HUES6 (cell line): ENCODE results near the gene SH2B3.

Experiments
- H3K27ac ChIP-seq: 2 replicates; pipeline ENCODE4 v1.7.0; 2013; ENCODE audit warnings: low read depth, mild to moderate bottlenecking, low read length, inconsistent platforms
- H3K27me3 ChIP-seq: 2 replicates; pipeline ENCODE4 v1.6.1; 2013; ENCODE audit warnings: low read length; ENCODE audit not compliant: control insufficient read depth, insufficient read depth
- H3K36me3 ChIP-seq: 2 replicates; pipeline ENCODE4 v1.6.1; 2013; ENCODE audit warnings: low read length; ENCODE audit not compliant: control insufficient read depth, insufficient read depth
- H3K4me1 ChIP-seq: 2 replicates; pipeline ENCODE4 v1.6.1; 2013; ENCODE audit warnings: low read length; ENCODE audit not compliant: control insufficient read depth, insufficient read depth
- H3K4me3 ChIP-seq: 2 replicates; pipeline ENCODE4 v1.5.1; 2013; ENCODE audit warnings: low read depth, low read length
- H3K9ac ChIP-seq: one replicate; pipeline ENCODE4 v1.6.1; 2013; ENCODE audit warnings: mild to moderate bottlenecking, low read length
- H3K9me3 ChIP-seq: 2 replicates; pipeline ENCODE4 v1.6.1; 2013; ENCODE audit warnings: low read depth, low read length; ENCODE audit not compliant: control insufficient read depth, insufficient read depth

Gene SH2B3

DNA sequence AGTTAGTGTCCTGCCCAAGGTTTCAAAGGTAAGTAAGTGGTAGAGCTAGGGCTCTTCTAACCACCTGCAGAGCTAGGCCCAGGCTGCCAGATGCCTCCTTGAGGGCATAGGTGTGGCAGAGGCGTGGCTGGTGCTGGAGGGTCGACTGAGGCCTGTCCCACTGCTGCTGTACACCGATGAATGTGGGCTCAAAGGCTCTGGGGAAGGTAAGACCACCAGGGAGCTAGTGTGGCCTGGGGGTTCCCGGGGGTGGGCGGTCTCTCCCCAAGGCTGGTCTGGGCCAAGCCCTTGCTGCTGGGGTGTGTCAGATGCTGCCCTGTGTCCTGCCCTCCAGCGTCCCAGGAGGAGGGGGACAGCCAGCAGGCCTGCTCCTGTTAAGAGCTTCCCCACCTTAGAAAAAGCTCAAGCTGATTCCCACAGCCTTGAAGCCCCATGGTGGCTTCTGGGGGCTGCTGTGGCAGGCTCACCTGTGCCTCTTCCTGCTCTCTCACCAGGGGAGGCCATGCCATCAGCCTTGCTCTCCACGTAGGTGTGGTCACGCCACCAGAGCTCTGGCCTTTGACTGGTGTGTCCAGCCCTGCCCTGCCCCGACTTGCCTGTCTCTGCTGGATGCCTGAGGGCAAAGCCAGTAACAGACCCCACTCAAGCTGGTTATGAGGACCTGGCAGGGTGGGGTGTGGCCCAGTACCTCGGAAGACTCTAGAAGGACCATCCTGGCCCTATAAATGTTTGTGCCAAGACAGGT, 36.8 kb downstream of the SH2B3 start:
- no peak overlapping the region for H3K9ac ChIP-seq
- H3K4me1 ChIP-seq, result peaks cover 39% of the 10 kb centered on the region
- no peak overlapping the region for H3K4me3 ChIP-seq
- H3K27ac ChIP-seq, result no peak overlapping the region
- H3K9me3 ChIP-seq, result no peaks in the 10 kb centered on the region
- peaks cover 42% of the 10 kb centered on the region for H3K36me3 ChIP-seq
- H3K27me3 ChIP-seq, result no peaks in the 10 kb centered on the region

DNA sequence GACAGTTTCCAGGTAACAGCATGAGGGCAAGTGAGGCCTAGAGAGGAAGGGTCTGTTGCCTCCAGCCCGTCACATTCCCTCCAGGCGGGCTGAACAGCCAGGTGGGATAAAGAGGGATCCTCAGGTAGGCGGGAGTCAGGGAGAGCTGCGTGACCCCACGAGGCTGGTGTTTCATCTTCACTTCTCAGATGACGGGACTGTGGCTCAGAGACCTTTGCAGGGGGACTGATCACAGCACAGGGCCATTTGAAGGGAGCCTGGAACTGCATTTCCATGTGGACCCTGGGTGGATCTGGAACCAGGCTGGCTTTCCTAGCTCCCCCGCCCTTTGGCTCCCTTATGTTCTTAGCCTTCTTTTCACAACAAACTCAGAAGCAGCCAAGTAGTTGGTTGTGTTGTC, 37.4 kb downstream of the SH2B3 start:
- H3K4me1 ChIP-seq, result peaks cover 39% of the 10 kb centered on the region

DNA sequence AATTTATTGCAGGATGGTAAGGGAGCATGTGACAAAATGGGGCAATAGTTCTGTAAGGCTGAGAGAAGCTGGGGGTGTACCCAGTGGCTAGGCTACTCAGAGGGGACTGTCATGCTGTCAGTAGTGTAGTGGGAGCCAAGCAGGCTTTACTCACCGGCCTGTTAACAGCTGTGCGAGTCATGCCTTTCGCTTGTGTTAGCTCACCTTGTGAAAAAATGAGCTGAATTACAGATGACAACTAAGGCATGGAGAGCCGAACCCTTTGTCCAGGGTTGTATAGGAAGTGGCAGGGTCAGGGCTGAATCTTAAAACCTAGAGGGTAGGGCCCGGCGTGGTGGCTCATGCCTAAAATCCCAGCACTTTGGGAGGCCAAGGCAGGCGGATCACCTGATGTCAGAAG, 37.9 kb downstream of the SH2B3 start:
- peaks cover 34% of the 10 kb centered on the region for H3K4me1 ChIP-seq
- H3K9me3 ChIP-seq, result no peaks in the 10 kb centered on the region
- no peak overlapping the region for H3K4me3 ChIP-seq
- no peak overlapping the region for H3K27ac ChIP-seq
- peaks cover 53% of the 10 kb centered on the region for H3K36me3 ChIP-seq
- no peaks in the 10 kb centered on the region for H3K27me3 ChIP-seq
- H3K9ac ChIP-seq, result no peak overlapping the region

More for the DNA sequence above, 37.4 kb downstream of the SH2B3 start:
- no peak overlapping the region for H3K4me3 ChIP-seq
- H3K27ac ChIP-seq, result no peak overlapping the region
- peaks cover 48% of the 10 kb centered on the region for H3K36me3 ChIP-seq
- H3K9me3 ChIP-seq, result no peaks in the 10 kb centered on the region
- no peaks in the 10 kb centered on the region for H3K27me3 ChIP-seq
- no peak overlapping the region for H3K9ac ChIP-seq

DNA sequence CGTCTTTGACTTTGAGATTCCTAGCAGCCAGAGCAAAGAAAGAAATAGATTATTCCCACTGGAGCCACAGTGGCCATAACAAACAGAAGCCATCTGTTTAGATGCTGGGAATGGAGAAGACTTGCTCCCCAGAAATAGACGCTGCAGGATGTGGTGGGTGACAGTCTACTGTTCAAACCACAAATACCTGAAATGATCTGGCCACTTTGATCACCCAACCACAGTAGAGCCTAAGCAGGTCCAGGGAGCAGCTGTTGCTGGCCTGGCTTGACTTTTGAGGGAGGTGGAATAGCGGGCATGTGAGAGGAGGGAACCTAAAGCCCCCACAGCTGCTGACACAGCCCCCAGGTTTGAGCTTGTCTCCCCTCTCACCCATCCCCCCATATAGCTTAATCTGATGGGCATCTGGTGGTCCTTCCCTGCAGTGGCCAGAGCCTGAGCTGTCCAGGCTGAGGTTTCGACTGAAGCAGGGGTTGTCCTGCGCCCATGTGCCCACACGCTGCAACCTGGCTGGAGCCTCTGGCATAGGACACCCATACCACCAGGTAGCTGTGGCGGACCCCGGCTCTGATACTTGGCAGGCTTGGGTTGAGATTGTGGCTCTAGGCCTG, 38.7 kb downstream of the SH2B3 start:
- no peak overlapping the region for H3K9ac ChIP-seq
- no peaks in the 10 kb centered on the region for H3K9me3 ChIP-seq
- H3K4me3 ChIP-seq, result no peak overlapping the region
- H3K36me3 ChIP-seq, result peaks cover 61% of the 10 kb centered on the region
- no peak overlapping the region for H3K27ac ChIP-seq
- no peaks in the 10 kb centered on the region for H3K27me3 ChIP-seq
- H3K4me1 ChIP-seq, result peaks cover 33% of the 10 kb centered on the region

DNA sequence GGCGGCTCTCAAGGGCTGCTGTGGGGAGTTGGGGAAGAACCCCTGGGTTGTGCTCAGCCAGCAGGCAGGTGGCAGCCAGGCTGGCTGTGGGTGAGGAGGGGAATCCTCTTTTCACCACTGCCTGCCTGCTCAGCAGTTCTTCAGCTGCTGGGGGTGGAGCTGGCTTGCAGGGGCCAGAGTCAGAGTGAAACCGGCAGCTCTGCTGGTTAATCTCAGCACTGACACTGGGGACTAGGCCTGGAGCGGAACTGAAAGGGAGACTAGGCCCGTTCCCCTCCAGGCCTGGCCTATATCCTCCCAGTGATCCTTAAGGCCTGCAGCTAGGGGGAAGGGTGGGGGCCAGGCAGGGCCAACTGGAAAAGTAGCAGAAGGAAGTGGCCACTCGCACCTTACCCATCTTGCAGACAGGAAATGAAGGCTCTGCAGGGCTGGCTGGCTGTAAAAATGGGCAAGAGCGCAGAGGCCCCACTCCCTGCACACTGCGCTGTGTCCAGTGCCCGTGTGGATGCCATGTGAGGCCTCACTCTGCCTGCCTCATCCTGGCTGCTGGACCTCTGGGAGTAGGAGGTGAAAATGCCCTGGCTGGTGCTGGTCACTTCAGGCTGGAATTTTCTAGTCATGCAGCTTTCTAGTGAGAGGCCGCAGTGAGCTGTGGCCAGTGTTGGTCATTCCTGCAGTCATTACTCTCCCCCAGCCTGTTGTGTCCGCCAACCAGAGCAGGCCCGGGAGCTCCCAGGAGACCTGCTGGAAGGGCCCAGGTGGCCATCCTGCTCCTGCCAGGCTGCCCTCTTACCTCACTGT, 39.4 kb downstream of the SH2B3 start:
- Histone ChIP-seq H3K36me3 (peaks cover 66% of the 10 kb centered on the region), H3K9ac (no peak overlapping the region), H3K4me3 (no peak overlapping the region), H3K4me1 (peaks cover 33% of the 10 kb centered on the region), H3K9me3 (no peaks in the 10 kb centered on the region), H3K27me3 (no peaks in the 10 kb centered on the region), H3K27ac (peak overlapping the region; percentile 11; the same call in 1 of the 2 replicates)

DNA sequence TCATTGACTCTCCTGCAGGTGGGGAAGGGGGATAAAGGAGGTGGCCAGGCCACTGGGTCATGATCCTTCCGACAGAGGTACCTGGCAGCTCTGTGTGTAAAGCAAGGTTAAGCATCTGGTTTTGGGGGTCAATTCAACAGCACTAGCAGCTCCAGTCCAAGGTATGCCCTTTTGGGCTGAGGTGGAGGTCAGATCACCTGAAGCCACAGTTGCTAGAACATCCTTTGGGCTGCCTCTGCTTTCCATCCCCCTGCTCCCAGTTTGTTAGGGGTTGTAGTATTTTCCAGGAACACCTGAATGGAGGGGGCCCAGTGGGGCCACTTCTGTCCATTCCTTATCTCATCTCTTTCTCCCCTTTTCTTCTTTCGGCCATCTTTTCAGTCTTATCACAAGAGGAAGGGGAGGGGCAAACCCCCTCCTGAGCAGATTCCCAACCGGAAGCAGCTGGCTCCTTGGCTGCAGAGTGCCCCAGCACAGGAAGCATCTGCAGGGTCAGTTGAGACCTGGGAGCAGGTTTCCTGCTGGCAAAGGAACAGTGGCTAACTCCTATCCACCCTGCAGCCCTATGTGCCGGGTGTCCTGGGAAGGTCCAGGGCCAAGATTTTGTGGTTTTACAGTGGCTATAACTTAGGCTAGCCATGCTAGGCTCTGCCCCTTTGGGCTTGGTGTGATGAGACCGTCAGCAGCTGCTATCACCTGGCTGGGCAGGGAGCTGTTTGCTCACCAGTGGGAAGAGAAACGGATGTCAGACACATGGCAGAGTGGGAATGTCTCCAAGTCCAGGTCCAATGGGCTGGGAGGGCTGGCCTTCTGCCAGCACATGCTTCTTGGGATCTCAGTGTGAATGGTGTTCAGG, 40.2 kb downstream of the SH2B3 start:
- Histone ChIP-seq H3K27me3 (no peaks in the 10 kb centered on the region), H3K27ac (peak overlapping the region; percentile 35; the same call in 1 of the 2 replicates), H3K36me3 (peaks cover 74% of the 10 kb centered on the region), H3K4me3 (no peak overlapping the region), H3K9ac (no peak overlapping the region), H3K9me3 (no peaks in the 10 kb centered on the region), H3K4me1 (peaks cover 33% of the 10 kb centered on the region)

DNA sequence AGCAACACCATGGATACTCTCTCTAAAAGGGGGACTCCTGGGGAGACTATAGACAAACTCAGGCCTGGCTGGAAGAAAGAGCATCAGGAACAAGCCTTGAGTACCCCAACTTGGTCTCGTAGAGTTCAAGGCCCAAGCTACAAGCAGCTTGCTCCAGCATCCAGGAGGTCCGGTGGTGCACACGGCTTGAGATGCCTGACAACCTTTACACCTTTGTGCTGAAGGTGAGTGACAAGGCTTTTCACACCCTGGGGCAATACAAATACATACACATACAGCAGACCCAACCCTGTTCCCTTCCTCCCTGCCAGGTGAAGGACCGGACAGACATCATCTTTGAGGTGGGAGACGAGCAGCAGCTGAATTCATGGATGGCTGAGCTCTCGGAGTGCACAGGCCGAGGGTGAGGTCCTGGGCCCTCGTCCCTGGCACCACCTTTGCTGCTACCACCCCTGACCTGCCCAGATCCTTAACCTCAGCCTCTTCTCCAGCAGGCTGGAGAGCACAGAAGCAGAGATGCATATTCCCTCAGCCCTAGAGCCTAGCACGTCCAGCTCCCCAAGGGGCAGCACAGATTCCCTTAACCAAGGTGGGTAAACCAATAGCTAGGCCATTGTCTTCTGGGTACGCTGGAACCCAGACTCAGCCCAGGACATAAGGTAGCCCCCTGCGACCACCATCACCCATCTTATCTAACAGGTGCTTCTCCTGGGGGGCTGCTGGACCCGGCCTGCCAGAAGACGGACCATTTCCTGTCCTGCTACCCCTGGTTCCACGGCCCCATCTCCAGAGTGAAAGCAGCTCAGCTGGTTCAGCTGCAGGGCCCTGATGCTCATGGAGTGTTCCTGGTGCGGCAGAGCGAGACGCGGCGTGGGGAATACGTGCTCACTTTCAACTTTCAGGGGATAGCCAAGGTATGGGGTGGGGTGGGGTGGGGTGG, 41.2 kb downstream of the SH2B3 start:
- no peaks in the 10 kb centered on the region for H3K9me3 ChIP-seq
- H3K36me3 ChIP-seq, result peaks cover 81% of the 10 kb centered on the region
- H3K4me3 ChIP-seq, result no peak overlapping the region
- H3K27ac ChIP-seq, result peak overlapping the region; percentile 35; the same call in 1 of the 2 replicates
- H3K9ac ChIP-seq, result no peak overlapping the region
- peaks cover 33% of the 10 kb centered on the region for H3K4me1 ChIP-seq
- no peaks in the 10 kb centered on the region for H3K27me3 ChIP-seq

DNA sequence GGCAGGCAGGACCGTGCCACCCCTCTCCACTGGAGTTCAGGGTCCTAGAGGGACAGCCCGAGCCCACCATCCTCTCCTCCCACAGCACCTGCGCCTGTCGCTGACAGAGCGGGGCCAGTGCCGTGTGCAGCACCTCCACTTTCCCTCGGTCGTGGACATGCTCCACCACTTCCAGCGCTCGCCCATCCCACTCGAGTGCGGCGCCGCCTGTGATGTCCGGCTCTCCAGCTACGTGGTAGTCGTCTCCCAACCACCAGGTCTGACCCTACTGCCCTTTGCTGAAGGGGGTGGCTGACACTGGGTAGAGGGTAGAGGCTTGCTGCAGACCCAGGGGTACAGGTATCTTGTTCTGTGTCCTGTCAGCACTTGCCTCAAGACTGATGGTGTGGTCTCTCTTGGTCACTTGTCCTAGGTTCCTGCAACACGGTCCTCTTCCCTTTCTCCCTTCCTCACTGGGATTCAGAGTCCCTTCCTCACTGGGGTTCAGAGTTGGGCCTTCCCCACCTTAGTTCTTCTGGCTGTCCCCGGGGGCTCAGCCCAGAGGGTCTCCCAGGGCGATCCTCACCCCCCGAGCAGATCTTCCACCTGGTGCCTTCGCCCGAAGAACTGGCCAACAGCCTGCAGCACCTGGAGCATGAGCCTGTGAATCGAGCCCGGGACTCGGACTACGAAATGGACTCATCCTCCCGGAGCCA, 42.0 kb downstream of the SH2B3 start:
- Histone ChIP-seq H3K27ac (no peak overlapping the region), H3K4me3 (no peak overlapping the region), H3K27me3 (no peaks in the 10 kb centered on the region), H3K4me1 (peaks cover 27% of the 10 kb centered on the region), H3K9ac (no peak overlapping the region), H3K36me3 (peaks cover 81% of the 10 kb centered on the region), H3K9me3 (no peaks in the 10 kb centered on the region)

DNA sequence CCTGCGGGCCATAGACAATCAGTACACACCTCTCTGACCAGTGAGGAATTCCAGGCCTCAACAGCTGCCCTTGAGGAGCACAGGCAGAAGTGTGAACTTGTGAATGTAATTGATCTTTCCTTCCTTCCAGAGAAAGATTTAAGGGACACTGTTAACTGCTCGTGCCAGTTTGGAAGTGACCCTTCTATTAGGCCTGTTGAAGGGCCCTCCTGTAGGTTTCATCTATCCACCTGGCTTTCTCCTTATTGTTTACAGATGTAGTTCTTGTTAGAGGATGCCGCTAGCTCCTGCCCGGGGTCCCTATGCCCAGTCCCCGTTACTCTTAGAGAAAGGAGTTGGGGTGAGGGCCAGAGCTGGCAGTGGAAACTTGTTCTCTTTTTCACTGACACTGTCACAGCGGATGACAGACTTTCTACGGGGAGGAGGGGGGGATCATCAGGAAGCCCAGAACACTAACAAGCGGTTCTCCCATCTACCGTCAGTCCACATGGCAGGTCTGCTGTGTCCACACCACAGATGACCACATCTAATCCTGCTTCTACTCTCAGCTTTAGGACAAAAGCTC, 42.6 kb downstream of the SH2B3 start:
- no peak overlapping the region for H3K27ac ChIP-seq

More for the DNA sequence above, 42.6 kb downstream of the SH2B3 start:
- Histone ChIP-seq H3K9ac (no peak overlapping the region), H3K4me3 (no peak overlapping the region), H3K36me3 (peaks cover 80% of the 10 kb centered on the region), H3K9me3 (no peaks in the 10 kb centered on the region), H3K4me1 (peaks cover 25% of the 10 kb centered on the region), H3K27me3 (no peaks in the 10 kb centered on the region)
